Uterus (tissue), 2 donors: ENCODE results near the gene RCAN2.

Experiments used
- POLR2A ChIP-seq, 2 donors: fragments of 450-650 bp; IDR thresholded peaks; one replicate each; pipeline ENCODE4 v1.6.1; 2016; ENCODE audit warnings: antibody characterized with exemption in 2 of 2, mild to moderate bottlenecking in 1 of 2, moderate library complexity in 1 of 2
- TF ChIP-seq, protein P1 (sequence below), 4 experiments: fragments of 200-600 bp in 2 of 4; fragments of 450-650 bp in 2 of 4; sonication (generic) in 2 of 4; IDR thresholded peaks; one replicate each; pipeline ENCODE4 v1.5.1; 2016 to 2019; ENCODE audit warnings: antibody characterized with exemption in 4 of 4, mild to moderate bottlenecking in 2 of 4, moderate library complexity in 1 of 4

- TF ChIP-seq POLR2A (IDR thresholded peaks at IDR 0.05), result no peak
- TF ChIP-seq, protein P1, sequence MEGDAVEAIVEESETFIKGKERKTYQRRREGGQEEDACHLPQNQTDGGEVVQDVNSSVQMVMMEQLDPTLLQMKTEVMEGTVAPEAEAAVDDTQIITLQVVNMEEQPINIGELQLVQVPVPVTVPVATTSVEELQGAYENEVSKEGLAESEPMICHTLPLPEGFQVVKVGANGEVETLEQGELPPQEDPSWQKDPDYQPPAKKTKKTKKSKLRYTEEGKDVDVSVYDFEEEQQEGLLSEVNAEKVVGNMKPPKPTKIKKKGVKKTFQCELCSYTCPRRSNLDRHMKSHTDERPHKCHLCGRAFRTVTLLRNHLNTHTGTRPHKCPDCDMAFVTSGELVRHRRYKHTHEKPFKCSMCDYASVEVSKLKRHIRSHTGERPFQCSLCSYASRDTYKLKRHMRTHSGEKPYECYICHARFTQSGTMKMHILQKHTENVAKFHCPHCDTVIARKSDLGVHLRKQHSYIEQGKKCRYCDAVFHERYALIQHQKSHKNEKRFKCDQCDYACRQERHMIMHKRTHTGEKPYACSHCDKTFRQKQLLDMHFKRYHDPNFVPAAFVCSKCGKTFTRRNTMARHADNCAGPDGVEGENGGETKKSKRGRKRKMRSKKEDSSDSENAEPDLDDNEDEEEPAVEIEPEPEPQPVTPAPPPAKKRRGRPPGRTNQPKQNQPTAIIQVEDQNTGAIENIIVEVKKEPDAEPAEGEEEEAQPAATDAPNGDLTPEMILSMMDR (IDR thresholded peaks at IDR 0.05), result no peak
These were observed 134.7 kb downstream of the RCAN2 start for GRCh38 chr6:46356543-46356942.
